Measurements from ENCODE around the gene BTNL8. TPM values are rescaled to one million over a fixed set of nuclear protein-coding genes. Genes with fewer than 3 reads are reported as not detected.

BTNL8 gene
- total RNA-seq, 4 donors from 2014 or later, result not detected

DNA sequence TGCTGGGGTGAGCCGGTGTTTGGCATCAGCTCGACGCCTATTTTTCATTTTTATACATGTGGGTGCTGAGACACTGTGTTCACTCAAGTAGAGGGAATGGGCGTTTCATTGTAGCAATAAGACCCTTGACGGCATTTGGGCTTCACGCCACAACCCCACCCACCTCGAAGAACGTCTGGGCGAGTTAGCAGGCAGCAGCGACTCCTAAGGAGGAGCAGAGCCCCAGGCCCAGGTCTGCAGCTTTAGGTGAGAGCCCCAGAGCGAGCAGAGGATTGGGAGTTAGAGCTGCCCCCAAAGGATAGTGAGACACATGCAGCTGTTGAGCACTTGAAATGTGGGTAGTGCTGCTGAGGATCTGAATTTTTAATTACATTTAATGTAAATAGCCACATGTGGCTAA, 36.3 kb upstream of the BTNL8 start:
- no peaks in the 10 kb centered on the region for H3K27me3 ChIP-seq
- TF ChIP-seq EP300 (IDR thresholded peaks at IDR 0.05), result peak in 1 of 2 donors; percentile 41
- TF ChIP-seq POLR2A (IDR thresholded peaks at IDR 0.05), result no peak
- TF ChIP-seq, protein P1, sequence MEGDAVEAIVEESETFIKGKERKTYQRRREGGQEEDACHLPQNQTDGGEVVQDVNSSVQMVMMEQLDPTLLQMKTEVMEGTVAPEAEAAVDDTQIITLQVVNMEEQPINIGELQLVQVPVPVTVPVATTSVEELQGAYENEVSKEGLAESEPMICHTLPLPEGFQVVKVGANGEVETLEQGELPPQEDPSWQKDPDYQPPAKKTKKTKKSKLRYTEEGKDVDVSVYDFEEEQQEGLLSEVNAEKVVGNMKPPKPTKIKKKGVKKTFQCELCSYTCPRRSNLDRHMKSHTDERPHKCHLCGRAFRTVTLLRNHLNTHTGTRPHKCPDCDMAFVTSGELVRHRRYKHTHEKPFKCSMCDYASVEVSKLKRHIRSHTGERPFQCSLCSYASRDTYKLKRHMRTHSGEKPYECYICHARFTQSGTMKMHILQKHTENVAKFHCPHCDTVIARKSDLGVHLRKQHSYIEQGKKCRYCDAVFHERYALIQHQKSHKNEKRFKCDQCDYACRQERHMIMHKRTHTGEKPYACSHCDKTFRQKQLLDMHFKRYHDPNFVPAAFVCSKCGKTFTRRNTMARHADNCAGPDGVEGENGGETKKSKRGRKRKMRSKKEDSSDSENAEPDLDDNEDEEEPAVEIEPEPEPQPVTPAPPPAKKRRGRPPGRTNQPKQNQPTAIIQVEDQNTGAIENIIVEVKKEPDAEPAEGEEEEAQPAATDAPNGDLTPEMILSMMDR (IDR thresholded peaks at IDR 0.05), result no peak
- no peaks in the 10 kb centered on the region for H3K9me3 ChIP-seq
- H3K4me3 ChIP-seq, result no peak overlapping the region
- H3K36me3 ChIP-seq, result peaks cover 0 to 10% (median 0%) of the 10 kb centered on the region in 3 donors
- WGBS, 2 donors, result 46% methylated on average over 11 of the region's 11 CpGs
- peak overlapping the region in 3 of 4 donors; percentile 8 to 90 (median 30) for H3K27ac ChIP-seq
- H3K4me1 ChIP-seq, result peaks cover 0 to 18% (median 0%) of the 10 kb centered on the region in 4 donors
- DNase-seq (ENCODE audit: low spot score in 2 of 2), result no peak

DNA sequence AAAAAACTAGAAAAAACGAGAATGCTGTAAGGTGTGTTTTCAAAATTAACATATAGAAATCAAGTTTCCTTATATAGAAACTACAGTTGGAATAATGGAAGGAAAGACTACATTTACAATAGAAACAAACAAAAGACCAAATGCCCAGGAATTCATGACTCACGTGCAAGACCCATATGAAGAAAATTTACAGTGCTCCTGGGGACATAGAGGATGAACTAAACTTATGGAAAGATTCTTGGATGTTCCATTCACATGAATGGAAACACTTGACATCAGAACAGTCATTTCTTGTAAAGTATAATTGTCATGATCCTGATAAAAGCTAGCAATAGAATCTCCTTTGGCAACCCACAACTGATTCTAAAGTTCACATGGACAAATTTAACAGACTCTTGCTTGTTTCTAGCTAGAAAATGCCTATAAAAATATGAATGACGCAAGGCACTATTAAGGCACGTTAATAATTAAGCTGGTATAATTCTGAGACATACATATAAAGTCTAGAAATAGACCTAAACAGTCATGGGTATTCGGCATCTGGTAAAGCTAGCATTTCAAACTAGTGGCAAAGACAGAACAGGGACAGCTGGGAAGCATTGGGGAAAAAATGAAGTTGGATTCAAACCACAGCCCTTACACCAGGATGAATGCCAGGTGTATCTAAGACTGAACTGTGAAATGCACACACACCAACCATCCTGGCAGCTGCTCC, 32.8 kb upstream of the BTNL8 start:
- Histone ChIP-seq H3K36me3 (no peaks in the 10 kb centered on the region), H3K4me3 (no peak overlapping the region), H3K27ac (no peak overlapping the region), H3K9me3 (no peaks in the 10 kb centered on the region), H3K27me3 (no peaks in the 10 kb centered on the region), H3K4me1 (peaks cover 0 to 20% (median 0%) of the 10 kb centered on the region in 4 donors)
- 52 to 55% methylated on average over 5 of the region's 5 CpGs for WGBS, 2 donors
- TF ChIP-seq EP300 (IDR thresholded peaks at IDR 0.05) (no peak), POLR2A (IDR thresholded peaks at IDR 0.05) (no peak)
- TF ChIP-seq, protein P1 (IDR thresholded peaks at IDR 0.05), result no peak
- no peak for DNase-seq (ENCODE audit: low spot score in 2 of 2)

DNA sequence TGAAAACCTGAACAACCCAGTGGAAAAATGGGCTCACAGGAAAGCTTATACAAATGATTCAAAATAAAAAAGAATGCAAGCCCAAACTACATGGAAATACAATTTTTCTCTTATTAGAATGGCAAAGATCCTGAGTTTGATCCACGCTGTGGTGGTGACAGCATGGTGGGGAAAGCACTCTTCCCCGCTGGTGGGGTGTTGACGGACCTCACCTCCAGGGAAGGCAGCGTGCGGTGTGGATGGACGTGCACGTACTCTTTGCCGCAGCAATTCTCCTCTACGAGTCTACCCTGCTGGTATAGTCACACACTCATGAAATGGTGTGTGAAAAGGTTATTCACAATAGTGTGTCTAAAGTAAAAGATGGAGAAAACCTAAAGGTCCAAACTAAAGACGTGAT, 32.0 kb upstream of the BTNL8 start:
- peaks cover 0 to 16% (median 0%) of the 10 kb centered on the region in 4 donors for H3K4me1 ChIP-seq
- no peak overlapping the region for H3K4me3 ChIP-seq
- H3K9me3 ChIP-seq, result no peaks in the 10 kb centered on the region
- no peaks in the 10 kb centered on the region for H3K36me3 ChIP-seq
- TF ChIP-seq, protein P1 (IDR thresholded peaks at IDR 0.05), result no peak
- TF ChIP-seq POLR2A (IDR thresholded peaks at IDR 0.05) (no peak), EP300 (IDR thresholded peaks at IDR 0.05) (no peak)
- WGBS, 2 donors, result 71 to 77% methylated on average over 10 of the region's 10 CpGs
- no peak overlapping the region for H3K27ac ChIP-seq
- H3K27me3 ChIP-seq, result no peaks in the 10 kb centered on the region
- no peak for DNase-seq (ENCODE audit: low spot score in 2 of 2)

DNA sequence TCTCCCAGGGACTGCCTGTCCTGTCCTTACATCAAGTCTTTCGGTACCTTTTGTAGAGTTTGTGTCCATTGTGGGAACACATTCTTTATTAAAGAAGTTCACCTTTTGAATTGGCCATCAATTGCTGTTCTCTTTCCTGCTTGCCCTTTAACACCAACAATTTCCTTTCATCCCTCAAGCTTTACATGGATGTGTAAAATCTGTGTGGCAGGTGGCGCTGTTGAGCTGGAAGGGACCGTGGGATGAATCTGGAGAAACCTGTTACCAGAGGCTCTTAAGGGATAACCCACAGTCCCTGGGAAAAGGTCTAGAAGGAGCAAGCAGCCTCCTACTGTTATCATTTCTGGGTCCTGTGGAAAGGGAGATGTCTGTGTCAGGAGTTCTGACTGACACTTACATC, 30.0 kb upstream of the BTNL8 start:
- 5% methylated on average over 3 of the region's 3 CpGs for WGBS, 2 donors
- Histone ChIP-seq H3K9me3 (no peaks in the 10 kb centered on the region), H3K4me1 (peaks cover 0 to 13% (median 0%) of the 10 kb centered on the region in 4 donors), H3K27ac (peak overlapping the region in 1 of 4 donors; percentile 56), H3K4me3 (no peak overlapping the region), H3K27me3 (no peaks in the 10 kb centered on the region), H3K36me3 (no peaks in the 10 kb centered on the region)
- peak; percentile 81 to 97 for DNase-seq (ENCODE audit: low spot score in 2 of 2)
- TF ChIP-seq, protein P1 (IDR thresholded peaks at IDR 0.05), result peak; percentile 62 to 72 (median 66)
- TF ChIP-seq POLR2A (IDR thresholded peaks at IDR 0.05), result no peak
- TF ChIP-seq EP300 (IDR thresholded peaks at IDR 0.05), result peak in 1 of 2 donors; percentile 16

DNA sequence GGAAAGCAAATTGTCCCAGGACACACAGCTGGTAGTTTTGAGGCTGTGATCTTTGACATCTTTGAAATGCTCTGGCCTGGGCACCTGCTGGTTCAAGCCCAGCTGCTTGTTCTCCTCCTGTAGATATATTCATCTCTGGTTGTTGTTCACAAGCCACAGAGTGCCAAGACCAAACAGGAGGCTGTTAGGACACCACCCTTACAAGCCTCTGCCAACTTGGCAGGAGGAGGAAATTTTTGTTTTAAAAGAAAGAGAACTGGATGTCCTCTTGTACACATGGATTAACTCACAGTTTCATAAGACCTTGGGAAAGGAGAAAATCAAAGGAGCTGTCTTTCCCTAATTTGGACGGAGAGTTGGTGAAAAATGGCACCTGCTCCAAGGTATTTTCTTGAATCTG, 29.4 kb upstream of the BTNL8 start:
- Histone ChIP-seq H3K4me3 (no peak overlapping the region), H3K9me3 (no peaks in the 10 kb centered on the region), H3K27ac (peak overlapping the region in 2 of 4 donors; percentile 35 to 75), H3K4me1 (peaks cover 0 to 13% (median 0%) of the 10 kb centered on the region in 4 donors), H3K36me3 (no peaks in the 10 kb centered on the region), H3K27me3 (no peaks in the 10 kb centered on the region)
- WGBS, 2 donors, result 72 to 77% methylated on average over 1 of the region's 1 CpG
- TF ChIP-seq, protein P1 (IDR thresholded peaks at IDR 0.05), result no peak
- TF ChIP-seq EP300 (IDR thresholded peaks at IDR 0.05), result peak; percentile 57 to 78
- TF ChIP-seq POLR2A (IDR thresholded peaks at IDR 0.05), result no peak
- peak in 1 of 2 donors; percentile 48 for DNase-seq (ENCODE audit: low spot score in 2 of 2)

Measured in tibial nerve (tissue), 4 donors.